ENCODE results near the gene CYP46A1. TPM values are rescaled to one million over a fixed set of nuclear protein-coding genes. Genes with fewer than 3 reads are reported as not detected.

The CYP46A1 gene
- total and polyA plus RNA-seq, 2 donors (not counting 1 experiment from before 2014, with no cell fraction given): 0.27 to 0.28 TPM

GRCh38 chr14:99644723-99645544 is 39.2 kb upstream of the CYP46A1 start, which contains the start of gene HHIPL1:
Gene HHIPL1 (plus strand): TSS chr14:99645129. CDS start chr14:99645208, 79 bp downstream.
- Histone ChIP-seq H3K27me3 (replicated peaks in 1 of 4; ENCODE audit: control extremely low read depth in 1 of 4, control insufficient read depth in 3 of 4, insufficient read depth in 4 of 4, low read length in 3 of 4) (peaks cover 0 to 29% (median 8%) of the 10 kb centered on the region in 4 experiments), H3K36me3 (replicated peaks in 1 of 2; ENCODE audit: control extremely low read depth in 1 of 2, control insufficient read depth in 1 of 2, extremely low read depth in 1 of 2, insufficient read depth in 2 of 2, low read length in 1 of 2) (no peaks in the 10 kb centered on the region), H3K4me3 (ENCODE audit: control extremely low read depth in 1 of 5, extremely low read depth in 1 of 5, insufficient read depth in 1 of 5, low read depth in 2 of 5, low read length in 4 of 5) (no peak within 1 kb of the TSS), H4K20me1 (ENCODE audit: control insufficient read depth, insufficient read depth, low read length, poor library complexity, severe bottlenecking) (no peaks in the 10 kb centered on the region), H3K9ac (ENCODE audit: low read length) (no peak within 1 kb of the TSS), H3K27ac (ENCODE audit: low read length in 2 of 2) (no peak within 1 kb of the TSS), H3K79me2 (ENCODE audit: control insufficient read depth, insufficient read depth, low read length) (no peaks in the 10 kb centered on the region), H3K4me2 (replicated peaks; ENCODE audit: low read depth, low read length, poor library complexity, severe bottlenecking) (peak within 1 kb of the TSS; percentile 35), H2AFZ (ENCODE audit: insufficient read depth, low read depth, low read length, poor library complexity, severe bottlenecking) (no peak within 1 kb of the TSS), H3K9me3 (ENCODE audit: control extremely low read depth in 1 of 3, control insufficient read depth in 2 of 3, insufficient read depth in 1 of 3, low read length in 2 of 3) (peaks cover 0 to 6% (median 0%) of the 10 kb centered on the region in 3 donors), H3K4me1 (ENCODE audit: control insufficient read depth in 2 of 2, insufficient read depth in 2 of 2, low read length in 2 of 2) (peaks cover 3% of the 10 kb centered on the region in 2 donors)
- intact Hi-C loops (cut with micrococcal nuclease): no loop called here
- ChIA-PET POLR2A (no interaction called here), CTCF (no interaction called here)
- Mint-ChIP-seq H3K9me3 (ENCODE audit: insufficient read depth) (no peaks in the 10 kb centered on the region), H3K4me3 (no peak within 1 kb of the TSS), H3K27ac (no peak within 1 kb of the TSS), H3K27me3 (peaks cover 21% of the 10 kb centered on the region), H3K4me1 (peaks cover 5% of the 10 kb centered on the region)
- DNase-seq (no peak), ATAC-seq (ENCODE audit: low read depth) (no peak)
- TF ChIP-seq EZH2 (IDR thresholded peaks at IDR 0.05; ENCODE audit: borderline replicate concordance, insufficient read depth, low read depth, low read length, poor library complexity, severe bottlenecking): no peak
- TF ChIP-seq, protein P1, sequence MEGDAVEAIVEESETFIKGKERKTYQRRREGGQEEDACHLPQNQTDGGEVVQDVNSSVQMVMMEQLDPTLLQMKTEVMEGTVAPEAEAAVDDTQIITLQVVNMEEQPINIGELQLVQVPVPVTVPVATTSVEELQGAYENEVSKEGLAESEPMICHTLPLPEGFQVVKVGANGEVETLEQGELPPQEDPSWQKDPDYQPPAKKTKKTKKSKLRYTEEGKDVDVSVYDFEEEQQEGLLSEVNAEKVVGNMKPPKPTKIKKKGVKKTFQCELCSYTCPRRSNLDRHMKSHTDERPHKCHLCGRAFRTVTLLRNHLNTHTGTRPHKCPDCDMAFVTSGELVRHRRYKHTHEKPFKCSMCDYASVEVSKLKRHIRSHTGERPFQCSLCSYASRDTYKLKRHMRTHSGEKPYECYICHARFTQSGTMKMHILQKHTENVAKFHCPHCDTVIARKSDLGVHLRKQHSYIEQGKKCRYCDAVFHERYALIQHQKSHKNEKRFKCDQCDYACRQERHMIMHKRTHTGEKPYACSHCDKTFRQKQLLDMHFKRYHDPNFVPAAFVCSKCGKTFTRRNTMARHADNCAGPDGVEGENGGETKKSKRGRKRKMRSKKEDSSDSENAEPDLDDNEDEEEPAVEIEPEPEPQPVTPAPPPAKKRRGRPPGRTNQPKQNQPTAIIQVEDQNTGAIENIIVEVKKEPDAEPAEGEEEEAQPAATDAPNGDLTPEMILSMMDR (IDR thresholded peaks at IDR 0.05): no peak
- WGBS (ENCODE audit: insufficient coverage): 9% methylated on average over 89 of the region's 91 CpGs

All from B cell (primary cell).